Neural progenitor cell (in vitro differentiated cells): ENCODE results near the gene EIF5A. TPM values are rescaled to one million over a fixed set of nuclear protein-coding genes. Genes with fewer than 3 reads are reported as not detected.

Source experiments
- DNase-seq: peaks from one replicate; pipeline ENCODE4 v3.0.0-alpha.2; 2016; ENCODE audit warnings: low spot score
- H2AFZ ChIP-seq: fragments of 200-600 bp; sonication (generic); replicated peaks from 2 replicates; pipeline ENCODE4 v1.6.1; 2016; ENCODE audit warnings: antibody characterized with exemption
- H3F3A ChIP-seq: fragments of 200-600 bp; sonication (generic); 2 replicates; pipeline ENCODE4 v1.6.1; 2016; ENCODE audit warnings: antibody characterized with exemption, low read depth
- H3K27ac ChIP-seq: fragments of 200-600 bp; sonication (generic); 2 replicates; pipeline ENCODE4 v1.5.1; 2016; ENCODE audit warnings: mild to moderate bottlenecking
- H3K27me3 ChIP-seq: fragments of 200-600 bp; sonication (generic); 2 replicates; pipeline ENCODE4 v1.6.1; 2016; ENCODE audit warnings: mild to moderate bottlenecking, moderate library complexity
- H3K36me3 ChIP-seq: fragments of 200-600 bp; sonication (generic); 2 replicates; pipeline ENCODE4 v1.5.1; 2016
- H3K4me1 ChIP-seq: fragments of 200-600 bp; sonication (generic); 2 replicates; pipeline ENCODE4 v1.6.1; 2016; ENCODE audit warnings: mixed run types
- H3K4me2 ChIP-seq: fragments of 200-600 bp; sonication (generic); 2 replicates; pipeline ENCODE4 v1.6.1; 2016
- H3K4me3 ChIP-seq: fragments of 200-600 bp; sonication (generic); 2 replicates; pipeline ENCODE4 v1.5.1; 2016
- H3K79me2 ChIP-seq: fragments of 200-600 bp; sonication (generic); 2 replicates; pipeline ENCODE4 v1.6.1; 2016; ENCODE audit warnings: low read depth
- H3K9ac ChIP-seq: fragments of 200-600 bp; sonication (generic); 2 replicates; pipeline ENCODE4 v1.6.1; 2016
- H3K9me3 ChIP-seq: fragments of 200-600 bp; sonication (generic); 2 replicates; pipeline ENCODE4 v1.5.1; 2016; ENCODE audit warnings: low read depth
- H4K20me1 ChIP-seq: fragments of 200-600 bp; sonication (generic); 2 replicates; pipeline ENCODE4 v1.6.1; 2016; ENCODE audit warnings: low read depth
- H3K27ac Mint-ChIP-seq: 3 replicates; pipeline ENCODE4 v1.8.0; 2021; ENCODE audit warnings: mixed read lengths
- H3K27me3 Mint-ChIP-seq: 2 replicates; pipeline ENCODE4 v1.8.0; 2022; ENCODE audit warnings: low read depth, mild to moderate bottlenecking, inconsistent platforms, moderate library complexity, mixed read lengths; ENCODE audit not compliant: insufficient read depth
- H3K36me3 Mint-ChIP-seq: 3 replicates; pipeline ENCODE4 v1.8.0; 2021; ENCODE audit warnings: mixed read lengths
- H3K4me1 Mint-ChIP-seq: 3 replicates; pipeline ENCODE4 v1.8.0; 2021; ENCODE audit warnings: mixed read lengths
- H3K4me3 Mint-ChIP-seq: 3 replicates; pipeline ENCODE4 v1.8.0; 2021; ENCODE audit warnings: mild to moderate bottlenecking, moderate library complexity, mixed read lengths
- H3K9me3 Mint-ChIP-seq: 3 replicates; pipeline ENCODE4 v1.8.0; 2020; ENCODE audit warnings: mixed read lengths
- CTCF ChIP-seq: fragments of 200-600 bp; sonication (generic); IDR thresholded peaks from 2 replicates; pipeline ENCODE4 v1.5.1; 2017; ENCODE audit warnings: antibody characterized with exemption, mild to moderate bottlenecking
- EZH2 ChIP-seq: fragments of 200-600 bp; sonication (generic); IDR thresholded peaks from 2 replicates; pipeline ENCODE4 v1.6.1; 2017; ENCODE audit warnings: antibody characterized with exemption, mild to moderate bottlenecking, moderate library complexity
- EZH2phosphoT487 ChIP-seq: fragments of 200-600 bp; sonication (generic); IDR thresholded peaks from 2 replicates; pipeline ENCODE4 v1.6.1; 2017; ENCODE audit warnings: antibody characterized with exemption
- total RNA-seq: library from RNA; depleted of rRNA; stranded (reverse); fragments of >200 nt; gene quantifications from 2 replicates; pipeline ENCODE4 v1.2.3, GENCODE V29; 2015; ENCODE audit warnings: low replicate concordance

EIF5A gene
- total RNA-seq, 1 donor from 2014 or later = 251 TPM

DNA sequence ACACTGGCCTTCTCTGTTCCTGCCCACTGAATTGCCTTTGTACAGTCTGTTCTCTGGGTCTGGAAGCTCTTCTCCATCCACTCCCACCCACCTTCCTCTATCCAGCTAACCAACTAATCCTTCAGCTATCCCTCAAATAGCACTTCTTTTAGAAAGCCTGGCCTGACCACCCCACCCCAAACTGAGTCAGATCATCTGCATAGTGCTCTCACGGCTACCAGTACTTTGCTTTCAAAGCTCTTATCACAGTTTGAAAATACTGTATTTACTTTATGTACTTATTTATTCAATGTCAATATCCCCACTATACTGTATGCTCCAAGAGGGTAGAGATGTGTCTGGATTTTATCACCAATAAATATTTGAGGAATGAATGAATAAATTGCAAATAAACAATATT lies 40.6 kb upstream of the EIF5A start:
- Mint-ChIP-seq H3K4me1 (peaks cover 8% of the 10 kb centered on the region), H3K9me3 (no peaks in the 10 kb centered on the region), H3K4me3 (peak overlapping the region; percentile 5), H3K27me3 (peaks cover 32% of the 10 kb centered on the region), H3K36me3 (no peaks in the 10 kb centered on the region), H3K27ac (peak overlapping the region; percentile 12)
- no peaks in the 10 kb centered on the region for H3K79me2 ChIP-seq
- H3F3A ChIP-seq = peaks cover 19% of the 10 kb centered on the region
- peaks cover 14% of the 10 kb centered on the region for H3K4me1 ChIP-seq
- no peak for TF ChIP-seq CTCF
- TF ChIP-seq EZH2phosphoT487 = no peak
- TF ChIP-seq EZH2 = no peak
- no peak overlapping the region for H2AFZ ChIP-seq
- no peak for DNase-seq
- no peaks in the 10 kb centered on the region for H3K36me3 ChIP-seq
- no peaks in the 10 kb centered on the region for H4K20me1 ChIP-seq
- no peak overlapping the region for H3K27ac ChIP-seq
- H3K4me2 ChIP-seq = no peak overlapping the region
- no peak overlapping the region for H3K9ac ChIP-seq
- no peaks in the 10 kb centered on the region for H3K9me3 ChIP-seq
- H3K4me3 ChIP-seq = no peak overlapping the region
- H3K27me3 ChIP-seq = peaks cover 28% of the 10 kb centered on the region

GRCh38 chr17:7279448-7279847 lies 28.0 kb upstream of the EIF5A start:
- Histone ChIP-seq H3K9me3 (no peaks in the 10 kb centered on the region), H3K9ac (no peak overlapping the region), H3F3A (peaks cover 16% of the 10 kb centered on the region), H4K20me1 (peaks cover 16% of the 10 kb centered on the region), H3K27ac (no peak overlapping the region), H3K27me3 (peaks cover 47% of the 10 kb centered on the region), H3K4me3 (no peak overlapping the region), H3K4me2 (no peak overlapping the region), H3K4me1 (peaks cover 4% of the 10 kb centered on the region), H2AFZ (no peak overlapping the region), H3K79me2 (no peaks in the 10 kb centered on the region), H3K36me3 (no peaks in the 10 kb centered on the region)
- TF ChIP-seq EZH2 = no peak
- no peak for TF ChIP-seq CTCF
- no peak for TF ChIP-seq EZH2phosphoT487
- Mint-ChIP-seq H3K4me1 (peaks cover 18% of the 10 kb centered on the region), H3K36me3 (no peaks in the 10 kb centered on the region), H3K9me3 (peaks cover 1% of the 10 kb centered on the region), H3K4me3 (no peak overlapping the region), H3K27ac (no peak overlapping the region), H3K27me3 (peaks cover 14% of the 10 kb centered on the region)
- DNase-seq = no peak

DNA sequence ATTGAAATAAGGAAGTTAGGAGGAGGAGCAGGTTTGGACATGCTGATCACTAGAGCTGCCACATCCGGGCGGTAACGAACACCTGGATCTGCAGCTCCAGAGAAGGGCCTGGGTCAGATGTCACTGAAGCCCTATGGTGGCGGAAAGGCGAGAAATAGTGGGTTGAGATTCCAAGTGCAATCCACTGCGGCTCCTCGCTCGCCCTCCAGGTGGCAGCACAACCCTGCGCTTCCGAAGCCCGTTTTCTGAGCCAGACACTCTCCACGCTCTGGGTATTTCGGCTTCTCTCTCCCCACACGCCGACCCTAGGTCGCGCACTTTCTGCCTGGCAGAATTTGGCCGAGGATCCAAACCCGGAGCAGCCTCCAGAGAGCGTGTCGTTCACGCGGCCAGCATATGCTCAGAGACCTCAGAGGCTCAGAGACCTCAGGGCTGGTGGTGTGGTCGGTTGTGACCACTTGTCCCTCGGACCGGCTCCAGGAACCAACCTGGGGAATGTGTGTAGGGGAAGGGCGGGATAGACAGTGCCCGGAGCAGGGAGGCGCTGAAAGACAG lies 26.8 kb upstream of the EIF5A start:
- H4K20me1 ChIP-seq = peaks cover 16% of the 10 kb centered on the region
- no peak overlapping the region for H3K27ac ChIP-seq
- peak overlapping the region; percentile 76 for H3K4me2 ChIP-seq
- peaks cover 47% of the 10 kb centered on the region for H3K27me3 ChIP-seq
- peaks cover 16% of the 10 kb centered on the region for H3F3A ChIP-seq
- H3K9ac ChIP-seq = no peak overlapping the region
- H3K4me3 ChIP-seq = peak overlapping the region; percentile 56
- no peaks in the 10 kb centered on the region for H3K36me3 ChIP-seq
- peak; percentile 92 for DNase-seq
- Mint-ChIP-seq H3K4me3 (peak overlapping the region; percentile 88), H3K36me3 (no peaks in the 10 kb centered on the region), H3K27me3 (peaks cover 17% of the 10 kb centered on the region), H3K9me3 (peaks cover 1% of the 10 kb centered on the region), H3K27ac (no peak overlapping the region), H3K4me1 (peaks cover 18% of the 10 kb centered on the region)
- H2AFZ ChIP-seq = peak overlapping the region; percentile 18
- TF ChIP-seq EZH2 (peak; percentile 23), EZH2phosphoT487 (no peak), CTCF (peak; percentile 80)
- H3K4me1 ChIP-seq = peaks cover 4% of the 10 kb centered on the region
- no peaks in the 10 kb centered on the region for H3K9me3 ChIP-seq
- no peaks in the 10 kb centered on the region for H3K79me2 ChIP-seq
